HPDE6-E6E7 (cell line): ENCODE results near the gene CHI3L1.

Experiments used
- DNase-seq: peaks from one replicate; pipeline ENCODE4 v3.0.0; 2011; ENCODE audit warnings: missing footprints; ENCODE audit errors: extremely low spot score

The CHI3L1 gene

GRCh38 chr1:203206129-203206687 lies 19.7 kb upstream of the CHI3L1 start:
- no peak for DNase-seq

- DNase-seq, result no peak
Observed at GRCh38 chr1:203204756-203205155, 18.3 kb upstream of the CHI3L1 start.

GRCh38 chr1:203202431-203203245 lies 16.1 kb upstream of the CHI3L1 start:
- DNase-seq, result no peak

- no peak for DNase-seq
Observed at GRCh38 chr1:203201516-203202205, 15.2 kb upstream of the CHI3L1 start.

- DNase-seq, result no peak
Observed at GRCh38 chr1:203200916-203201315, 14.4 kb upstream of the CHI3L1 start.

GRCh38 chr1:203199816-203200571 lies 13.5 kb upstream of the CHI3L1 start:
- no peak for DNase-seq

GRCh38 chr1:203199481-203199815 lies 12.9 kb upstream of the CHI3L1 start:
- no peak for DNase-seq

GRCh38 chr1:203199002-203199401 lies 12.5 kb upstream of the CHI3L1 start:
- DNase-seq, result no peak

GRCh38 chr1:203197625-203198024 lies 11.1 kb upstream of the CHI3L1 start:
- no peak for DNase-seq

- DNase-seq, result no peak
Observed at GRCh38 chr1:203196371-203196770, 9.9 kb upstream of the CHI3L1 start.

GRCh38 chr1:203190949-203191348 lies 4.4 kb upstream of the CHI3L1 start:
- no peak for DNase-seq

GRCh38 chr1:203189951-203190352 lies 3.4 kb upstream of the CHI3L1 start:
- DNase-seq, result no peak

GRCh38 chr1:203188686-203189232 lies 2.3 kb upstream of the CHI3L1 start:
- DNase-seq, result no peak

- DNase-seq, result no peak
Observed at GRCh38 chr1:203187689-203188264, 1.3 kb upstream of the CHI3L1 start.

GRCh38 chr1:203187304-203187685 lies 791 bp upstream of the CHI3L1 start:
- DNase-seq, result no peak

- no peak for DNase-seq
Observed at GRCh38 chr1:203186091-203186445, 436 bp downstream of the CHI3L1 start.

GRCh38 chr1:203185585-203185984 lies 919 bp downstream of the CHI3L1 start:
- no peak for DNase-seq

- no peak for DNase-seq
Observed at GRCh38 chr1:203185061-203185461, 1.4 kb downstream of the CHI3L1 start.

- DNase-seq, result no peak
Observed at GRCh38 chr1:203184467-203184866, 2.0 kb downstream of the CHI3L1 start.

- no peak for DNase-seq
Observed at GRCh38 chr1:203183828-203184227, 2.7 kb downstream of the CHI3L1 start.

- no peak for DNase-seq
Observed at GRCh38 chr1:203182387-203182953, 4.0 kb downstream of the CHI3L1 start.
